HG02938 (cell line): ENCODE measurements around the gene RAX2.

Experiments
- ATAC-seq: cut with Tn5 transposase; IDR thresholded peaks from one replicate; pipeline ENCODE4 v1.9.1; 2021; ENCODE audit warnings: mild to moderate bottlenecking, moderate library complexity; ENCODE audit not compliant: unreplicated experiment

Gene RAX2

GRCh38 chr19:3733549-3734309 is 38.3 kb downstream of the RAX2 start:
- ATAC-seq = no peak

GRCh38 chr19:3732108-3732507 is 39.9 kb downstream of the RAX2 start:
- no peak for ATAC-seq

GRCh38 chr19:3730457-3730958 is 41.5 kb downstream of the RAX2 start:
- ATAC-seq = no peak

- ATAC-seq = no peak
Measured at GRCh38 chr19:3725640-3726310, 46.3 kb downstream of the RAX2 start.

GRCh38 chr19:3725121-3725520 is 46.9 kb downstream of the RAX2 start:
- no peak for ATAC-seq

- ATAC-seq = no peak
Measured at GRCh38 chr19:3723883-3724282, 48.1 kb downstream of the RAX2 start.

GRCh38 chr19:3723110-3723488 is 48.9 kb downstream of the RAX2 start:
- no peak for ATAC-seq

- ATAC-seq = no peak
Measured at GRCh38 chr19:3722443-3723109, 49.5 kb downstream of the RAX2 start.

GRCh38 chr19:3721887-3722442 is 50.1 kb downstream of the RAX2 start:
- no peak for ATAC-seq

- ATAC-seq = no peak
Measured at GRCh38 chr19:3721131-3721886, 50.7 kb downstream of the RAX2 start.

GRCh38 chr19:3720349-3720917 is 51.6 kb downstream of the RAX2 start:
- no peak for ATAC-seq

GRCh38 chr19:3719868-3720267 is 52.2 kb downstream of the RAX2 start:
- ATAC-seq = no peak
